HepG2 (cell line): ENCODE results near the gene QRFP. TPM values are rescaled to one million over a fixed set of nuclear protein-coding genes. Genes with fewer than 3 reads are reported as not detected.

Experiments
- ATAC-seq: fragments of 200-7000 bp; cut with Tn5 transposase; 3 replicates; pipeline ENCODE4 v1.9.1; 2020; ENCODE audit warnings: mild to moderate bottlenecking, moderate library complexity
- BruUV-seq: library from RNA; stranded (reverse); fragments of 400-500 nt; replicated peaks from 2 replicates; lab custom pipeline; 2021; lab: Mats Ljungman, UMichigan
- CTCF ChIA-PET: fragments of 300-600 bp; formaldehyde crosslinking; extraction: SDS; loops from one replicate; lab custom pipeline; 2021; ENCODE audit warnings: low total read pairs, inconsistent platforms, low intra/inter-chr PET ratio; lab: Yijun Ruan, JAX
- POLR2A ChIA-PET: fragments of 350-600 bp; sonication (Branson Sonifier 250); formaldehyde crosslinking; loops from one replicate; lab custom pipeline; 2020; ENCODE audit warnings: antibody characterized with exemption, inconsistent platforms; lab: Yijun Ruan, JAX
- DNase-seq: peaks from one replicate; pipeline ENCODE4 v3.0.0-alpha.2; 2015; ENCODE audit warnings: low spot score
- FAIRE-seq: peaks from 3 replicates; lab custom pipeline; 2011; peaks lifted over from hg19 to GRCh38; lab: Jason Lieb, UNC
- H2AFZ ChIP-seq: one replicate; pipeline ENCODE4 v1.6.1; 2011; ENCODE audit warnings: low read length, inconsistent platforms
- H3K27ac ChIP-seq: fragments of 300-600 bp; 3 replicates; pipeline ENCODE4 v1.8.0; 2011; ENCODE audit warnings: mixed run types, mild to moderate bottlenecking, mixed read lengths, low read length, inconsistent platforms; ENCODE audit not compliant: insufficient read depth; ENCODE audit errors: extremely low read length
- H3K27me3 ChIP-seq, 2 experiments: fragments of 200-600 bp in 1 of 2; 2 replicates in 1 of 2; 3 replicates in 1 of 2; pipeline versions ENCODE4 v1.6.0 to v1.8.0; 2011; ENCODE audit warnings: low read length in 2 of 2, mild to moderate bottlenecking in 2 of 2, moderate library complexity in 2 of 2, inconsistent platforms in 1 of 2; ENCODE audit not compliant: insufficient read depth in 2 of 2, control insufficient read depth in 1 of 2
- H3K36me3 ChIP-seq, 2 experiments: fragments of 200-600 bp in 1 of 2; replicated peaks in 1 of 2; 2 replicates in 1 of 2; 3 replicates in 1 of 2; pipeline versions ENCODE4 v1.5.1 to v1.8.0; 2011; ENCODE audit warnings: low read length in 2 of 2, inconsistent platforms in 1 of 2; ENCODE audit not compliant: insufficient read depth in 2 of 2, control insufficient read depth in 1 of 2
- H3K4me1 ChIP-seq: 2 replicates; pipeline ENCODE4 v1.5.1; 2012; ENCODE audit warnings: low read length, inconsistent platforms; ENCODE audit not compliant: insufficient read depth
- H3K4me2 ChIP-seq: 2 replicates; pipeline ENCODE4 v1.6.0; 2011; ENCODE audit warnings: low read depth, low read length, inconsistent platforms
- H3K4me3 ChIP-seq, 3 experiments: fragments of 200-600 bp in 1 of 3; sonication (generic), shearing (Covaris generic) in 1 of 3; replicated peaks in 1 of 3; 2 replicates each; pipeline ENCODE4 v1.5.1; 2011 to 2016; ENCODE audit warnings: low read length in 3 of 3, inconsistent platforms in 2 of 3, low read depth in 2 of 3, mild to moderate bottlenecking in 2 of 3, control low read depth in 1 of 3, mixed read lengths in 1 of 3; ENCODE audit not compliant: insufficient read depth in 1 of 3
- H3K79me2 ChIP-seq: one replicate; pipeline ENCODE4 v1.6.1; 2011; ENCODE audit warnings: low read length, inconsistent platforms; ENCODE audit not compliant: insufficient read depth
- H3K9ac ChIP-seq: 2 replicates; pipeline ENCODE4 v1.6.0; 2011; ENCODE audit warnings: mild to moderate bottlenecking, low read depth, low read length, inconsistent platforms; ENCODE audit not compliant: insufficient read depth
- H3K9me3 ChIP-seq: 2 replicates; pipeline ENCODE4 v1.5.1; 2012; ENCODE audit warnings: mild to moderate bottlenecking, low read length
- H4K20me1 ChIP-seq: 2 replicates; pipeline ENCODE4 v1.6.0; 2011; ENCODE audit warnings: inconsistent platforms, mild to moderate bottlenecking, low read length, moderate library complexity; ENCODE audit not compliant: insufficient read depth
- JARID2 ChIP-seq: sonication (generic); formaldehyde crosslinking; IDR thresholded peaks from 2 replicates; pipeline ENCODE4 v1.8.1; 2023; ENCODE audit warnings: missing genetic modification reagents, inconsistent platforms; ENCODE audit not compliant: insufficient replicate concordance
- SMAD1 ChIP-seq: sonication (generic); formaldehyde crosslinking; IDR thresholded peaks from 2 replicates; pipeline ENCODE4 v1.4.0; 2020; ENCODE audit warnings: missing genetic modification reagents, low read depth, mild to moderate bottlenecking, borderline replicate concordance
- ZEB1 ChIP-seq: IDR thresholded peaks from 2 replicates; pipeline ENCODE4 v1.6.1; 2012; ENCODE audit warnings: mild to moderate bottlenecking, low read depth, inconsistent platforms; ENCODE audit not compliant: insufficient replicate concordance
- WGBS: methylation state at CpG from one replicate; pipeline ENCODE4 v1.1.6; 2017; ENCODE audit warnings: low lambda C conversion rate; 5-methylcytosine and 5-hydroxymethylcytosine counted together
- in situ Hi-C: cut with HindIII; loops from 2 replicates; pipeline ENCODE4 v1.10.0; 2017; ENCODE audit warnings: low pct_unique_long_range_greater_than_20kb; ENCODE audit not compliant: extremely low pct_ligation_motif_present
- intact Hi-C: fragments of 100-400 bp; cut with micrococcal nuclease; formaldehyde crosslinking; loops from one replicate; pipeline ENCODE4 v1.10.0; 2022; ENCODE audit not compliant: unreplicated experiment
- polyA plus RNA-seq, 8 experiments: library from polyadenylated mRNA; depleted of rRNA in 3 of 8; stranded (reverse) in 7 of 8; unstranded in 1 of 8; fragments of >200 nt; fragmentation: Illumina TruSeq in 4 of 8; extraction: Trizol in 4 of 8; gene quantifications; 2 replicates each; pipeline versions ENCODE4 v1.2.1 to v1.2.3, GENCODE V29; 2011 to 2016; ENCODE audit warnings: low read depth in 4 of 8, missing spikeins in 1 of 8, mixed read lengths in 1 of 8; ENCODE audit not compliant: insufficient read depth in 1 of 8
- total RNA-seq, 5 experiments: library from RNA; depleted of rRNA; stranded (reverse); fragments of >200 nt; fragmentation: Illumina TruSeq; extraction: Trizol; gene quantifications; 2 replicates each; pipeline ENCODE4 v1.2.3, GENCODE V29; 2016; ENCODE audit warnings: low read depth in 1 of 5
- TF ChIP-seq, protein P1 (sequence below): sonication (generic); formaldehyde crosslinking; IDR thresholded peaks from 2 replicates; pipeline ENCODE4 v1.5.0; 2020; ENCODE audit warnings: mild to moderate bottlenecking, missing genetic modification reagents, borderline replicate concordance

The QRFP gene
- total and polyA plus RNA-seq, 2 of the 13 experiments (the other 11 are each of a cell fraction or from before 2014, with no cell fraction given), result not detected

DNA sequence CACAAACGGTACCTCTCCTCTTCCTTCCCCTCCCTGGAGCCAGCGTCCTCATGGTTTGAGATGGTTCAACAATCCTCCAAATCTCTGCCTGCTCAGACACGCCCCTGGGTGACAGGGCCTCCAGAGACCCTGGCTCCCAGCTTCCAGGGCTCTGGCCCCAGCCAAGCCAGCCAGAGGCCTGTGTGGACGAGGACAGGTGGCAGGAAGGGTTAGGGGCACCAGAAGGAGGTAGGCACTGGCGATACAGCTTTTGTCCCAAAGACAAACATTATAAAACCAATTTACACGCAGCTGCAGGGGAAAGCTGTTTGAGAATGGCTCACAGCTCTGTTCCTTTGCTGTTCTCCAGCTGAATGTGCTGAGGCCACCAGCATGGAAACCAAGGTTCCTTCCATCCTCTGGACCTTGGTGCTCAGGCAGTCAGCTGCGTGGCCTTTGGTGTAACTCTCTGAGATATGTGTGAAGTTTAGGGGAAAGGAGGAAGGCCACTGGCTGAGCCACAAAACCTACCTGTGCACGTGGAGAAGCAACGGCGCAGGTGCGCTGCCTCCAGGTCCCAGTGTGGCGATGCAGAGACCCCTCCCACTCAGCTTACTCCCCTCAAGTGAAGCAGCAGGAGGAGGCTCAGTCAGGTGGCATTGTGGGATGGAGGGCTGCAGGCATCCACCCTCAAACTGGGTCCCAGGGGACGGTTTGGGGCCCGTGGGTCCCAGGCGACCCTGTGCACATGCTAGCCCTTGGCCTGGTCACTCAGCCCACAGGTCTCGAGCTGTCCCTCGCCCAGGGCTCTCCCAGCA, 4.3 kb upstream of the QRFP start:
- CTCF ChIA-PET, result no interaction called here

More for the DNA sequence above, 4.3 kb upstream of the QRFP start:
- no peak for FAIRE-seq
- H4K20me1 ChIP-seq, result no peaks in the 10 kb centered on the region
- no peak overlapping the region for H3K4me3 ChIP-seq
- BruUV-seq, result no TSS peak
- H2AFZ ChIP-seq, result no peak overlapping the region
- no peaks in the 10 kb centered on the region for H3K79me2 ChIP-seq
- 26% methylated on average over 10 of the region's 17 CpGs for WGBS
- no peak overlapping the region for H3K27ac ChIP-seq
- no peak for TF ChIP-seq SMAD1 (CRISPR knock-in tag)
- TF ChIP-seq JARID2 (CRISPR knock-in tag), result no peak
- TF ChIP-seq, protein P1, sequence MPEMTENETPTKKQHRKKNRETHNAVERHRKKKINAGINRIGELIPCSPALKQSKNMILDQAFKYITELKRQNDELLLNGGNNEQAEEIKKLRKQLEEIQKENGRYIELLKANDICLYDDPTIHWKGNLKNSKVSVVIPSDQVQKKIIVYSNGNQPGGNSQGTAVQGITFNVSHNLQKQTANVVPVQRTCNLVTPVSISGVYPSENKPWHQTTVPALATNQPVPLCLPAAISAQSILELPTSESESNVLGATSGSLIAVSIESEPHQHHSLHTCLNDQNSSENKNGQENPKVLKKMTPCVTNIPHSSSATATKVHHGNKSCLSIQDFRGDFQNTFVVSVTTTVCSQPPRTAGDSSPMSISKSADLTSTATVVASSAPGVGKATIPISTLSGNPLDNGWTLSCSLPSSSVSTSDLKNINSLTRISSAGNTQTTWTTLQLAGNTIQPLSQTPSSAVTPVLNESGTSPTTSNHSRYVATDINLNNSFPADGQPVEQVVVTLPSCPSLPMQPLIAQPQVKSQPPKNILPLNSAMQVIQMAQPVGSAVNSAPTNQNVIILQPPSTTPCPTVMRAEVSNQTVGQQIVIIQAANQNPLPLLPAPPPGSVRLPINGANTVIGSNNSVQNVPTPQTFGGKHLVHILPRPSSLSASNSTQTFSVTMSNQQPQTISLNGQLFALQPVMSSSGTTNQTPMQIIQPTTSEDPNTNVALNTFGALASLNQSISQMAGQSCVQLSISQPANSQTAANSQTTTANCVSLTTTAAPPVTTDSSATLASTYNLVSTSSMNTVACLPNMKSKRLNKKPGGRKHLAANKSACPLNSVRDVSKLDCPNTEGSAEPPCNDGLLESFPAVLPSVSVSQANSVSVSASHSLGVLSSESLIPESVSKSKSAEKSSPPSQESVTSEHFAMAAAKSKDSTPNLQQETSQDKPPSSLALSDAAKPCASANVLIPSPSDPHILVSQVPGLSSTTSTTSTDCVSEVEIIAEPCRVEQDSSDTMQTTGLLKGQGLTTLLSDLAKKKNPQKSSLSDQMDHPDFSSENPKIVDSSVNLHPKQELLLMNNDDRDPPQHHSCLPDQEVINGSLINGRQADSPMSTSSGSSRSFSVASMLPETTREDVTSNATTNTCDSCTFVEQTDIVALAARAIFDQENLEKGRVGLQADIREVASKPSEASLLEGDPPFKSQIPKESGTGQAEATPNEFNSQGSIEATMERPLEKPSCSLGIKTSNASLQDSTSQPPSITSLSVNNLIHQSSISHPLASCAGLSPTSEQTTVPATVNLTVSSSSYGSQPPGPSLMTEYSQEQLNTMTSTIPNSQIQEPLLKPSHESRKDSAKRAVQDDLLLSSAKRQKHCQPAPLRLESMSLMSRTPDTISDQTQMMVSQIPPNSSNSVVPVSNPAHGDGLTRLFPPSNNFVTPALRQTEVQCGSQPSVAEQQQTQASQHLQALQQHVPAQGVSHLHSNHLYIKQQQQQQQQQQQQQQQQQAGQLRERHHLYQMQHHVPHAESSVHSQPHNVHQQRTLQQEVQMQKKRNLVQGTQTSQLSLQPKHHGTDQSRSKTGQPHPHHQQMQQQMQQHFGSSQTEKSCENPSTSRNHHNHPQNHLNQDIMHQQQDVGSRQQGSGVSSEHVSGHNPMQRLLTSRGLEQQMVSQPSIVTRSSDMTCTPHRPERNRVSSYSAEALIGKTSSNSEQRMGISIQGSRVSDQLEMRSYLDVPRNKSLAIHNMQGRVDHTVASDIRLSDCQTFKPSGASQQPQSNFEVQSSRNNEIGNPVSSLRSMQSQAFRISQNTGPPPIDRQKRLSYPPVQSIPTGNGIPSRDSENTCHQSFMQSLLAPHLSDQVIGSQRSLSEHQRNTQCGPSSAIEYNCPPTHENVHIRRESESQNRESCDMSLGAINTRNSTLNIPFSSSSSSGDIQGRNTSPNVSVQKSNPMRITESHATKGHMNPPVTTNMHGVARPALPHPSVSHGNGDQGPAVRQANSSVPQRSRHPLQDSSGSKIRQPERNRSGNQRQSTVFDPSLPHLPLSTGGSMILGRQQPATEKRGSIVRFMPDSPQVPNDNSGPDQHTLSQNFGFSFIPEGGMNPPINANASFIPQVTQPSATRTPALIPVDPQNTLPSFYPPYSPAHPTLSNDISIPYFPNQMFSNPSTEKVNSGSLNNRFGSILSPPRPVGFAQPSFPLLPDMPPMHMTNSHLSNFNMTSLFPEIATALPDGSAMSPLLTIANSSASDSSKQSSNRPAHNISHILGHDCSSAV, result no peak
- no peak for TF ChIP-seq ZEB1
- H3K36me3 ChIP-seq, result no peaks in the 10 kb centered on the region; a peak in 1 of 5 replicates
- H3K9ac ChIP-seq, result no peak overlapping the region
- H3K9me3 ChIP-seq, result no peaks in the 10 kb centered on the region
- peaks cover under 1% of the 10 kb centered on the region; the same call in 1 of the 2 replicates for H3K4me1 ChIP-seq
- in situ Hi-C loops, result no loop called here
- no peak for DNase-seq
- no peak overlapping the region for H3K4me2 ChIP-seq
- no peak for ATAC-seq
- peaks cover 34 to 91% of the 10 kb centered on the region in 2 experiments; a peak in 4 of 5 replicates for H3K27me3 ChIP-seq
- POLR2A ChIA-PET, result no interaction called here
- intact Hi-C loops, result no loop called here
